ENCODE measurements around the gene FGG. TPM values are rescaled to one million over a fixed set of nuclear protein-coding genes. Genes with fewer than 3 reads are reported as not detected.
A peak's percentile ranks its signal among the peaks of the same experiment; 100 is the strongest.

The FGG gene
- total and polyA plus RNA-seq, 2 of the 13 experiments (the other 11 are each of a cell fraction or from before 2014, with no cell fraction given) = 1,037 to 2,423 TPM

- no peak; the same call in 1 of the 2 replicates for TF ChIP-seq STAG1 (CRISPR knock-in tag; IDR thresholded peaks at IDR 0.05)
- TF ChIP-seq ZBTB25 (CRISPR knock-in tag; IDR thresholded peaks at IDR 0.05) = peak; percentile 26; the same call in 1 of the 2 replicates
- TF ChIP-seq AGO1 (IDR thresholded peaks at IDR 0.05; ENCODE audit: low read depth, low read length, poor library complexity, severe bottlenecking) = no peak
- TF ChIP-seq REL (CRISPR knock-in tag; conservative IDR thresholded peaks at IDR 0.05) = no peak
- peak; percentile 97 for TF ChIP-seq ZNF503 (CRISPR knock-in tag; IDR thresholded peaks at IDR 0.05)
- no peak for TF ChIP-seq ZNF788 (CRISPR knock-in tag; IDR thresholded peaks at IDR 0.05; ENCODE audit: borderline replicate concordance)
- peak; percentile 88 for TF ChIP-seq ZSCAN29 (CRISPR knock-in tag; conservative IDR thresholded peaks at IDR 0.05)
- TF ChIP-seq ZNF678 (CRISPR knock-in tag; IDR thresholded peaks at IDR 0.05) = no peak
- TF ChIP-seq ZNF264 (CRISPR knock-in tag; IDR thresholded peaks at IDR 0.05) = peak; percentile 72
- TF ChIP-seq GTF2F1 (IDR thresholded peaks at IDR 0.05; ENCODE audit: low read length) = no peak
- no peak for TF ChIP-seq PCBP2 (optimal IDR thresholded peaks at IDR 0.05; ENCODE audit: low read depth, low read length, poor library complexity, severe bottlenecking)
- no peak for TF ChIP-seq ZNF510 (CRISPR knock-in tag; IDR thresholded peaks at IDR 0.05; ENCODE audit: low read depth)
- TF ChIP-seq, protein P1, sequence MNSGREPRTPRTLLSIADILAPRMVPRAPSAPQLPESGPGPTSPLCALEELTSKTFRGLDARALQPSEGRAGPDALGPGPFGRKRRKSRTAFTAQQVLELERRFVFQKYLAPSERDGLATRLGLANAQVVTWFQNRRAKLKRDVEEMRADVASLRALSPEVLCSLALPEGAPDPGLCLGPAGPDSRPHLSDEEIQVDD (CRISPR knock-in tag; IDR thresholded peaks at IDR 0.05; ENCODE audit: borderline replicate concordance) = no peak
- TF ChIP-seq, protein P2, sequence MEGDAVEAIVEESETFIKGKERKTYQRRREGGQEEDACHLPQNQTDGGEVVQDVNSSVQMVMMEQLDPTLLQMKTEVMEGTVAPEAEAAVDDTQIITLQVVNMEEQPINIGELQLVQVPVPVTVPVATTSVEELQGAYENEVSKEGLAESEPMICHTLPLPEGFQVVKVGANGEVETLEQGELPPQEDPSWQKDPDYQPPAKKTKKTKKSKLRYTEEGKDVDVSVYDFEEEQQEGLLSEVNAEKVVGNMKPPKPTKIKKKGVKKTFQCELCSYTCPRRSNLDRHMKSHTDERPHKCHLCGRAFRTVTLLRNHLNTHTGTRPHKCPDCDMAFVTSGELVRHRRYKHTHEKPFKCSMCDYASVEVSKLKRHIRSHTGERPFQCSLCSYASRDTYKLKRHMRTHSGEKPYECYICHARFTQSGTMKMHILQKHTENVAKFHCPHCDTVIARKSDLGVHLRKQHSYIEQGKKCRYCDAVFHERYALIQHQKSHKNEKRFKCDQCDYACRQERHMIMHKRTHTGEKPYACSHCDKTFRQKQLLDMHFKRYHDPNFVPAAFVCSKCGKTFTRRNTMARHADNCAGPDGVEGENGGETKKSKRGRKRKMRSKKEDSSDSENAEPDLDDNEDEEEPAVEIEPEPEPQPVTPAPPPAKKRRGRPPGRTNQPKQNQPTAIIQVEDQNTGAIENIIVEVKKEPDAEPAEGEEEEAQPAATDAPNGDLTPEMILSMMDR (CRISPR knock-in tag; IDR thresholded peaks at IDR 0.05) = no peak
- no peak for TF ChIP-seq ZNF441 (CRISPR knock-in tag; IDR thresholded peaks at IDR 0.05; ENCODE audit: borderline replicate concordance)
- TF ChIP-seq ZNF572 (CRISPR knock-in tag; IDR thresholded peaks at IDR 0.05) = no peak
- TF ChIP-seq ZBTB43 (CRISPR knock-in tag; conservative IDR thresholded peaks at IDR 0.05) = peak; percentile 93
- peak in 1 of 2 experiments; percentile 49; a peak in 1 of 4 replicates for TF ChIP-seq HMGXB4 (CRISPR knock-in tag; IDR thresholded peaks at IDR 0.05; ENCODE audit: borderline replicate concordance in 1 of 2, low read depth in 1 of 2)
- no peak for TF ChIP-seq GATAD1 (CRISPR knock-in tag; IDR thresholded peaks at IDR 0.05)
These were observed 14.4 kb downstream of the FGG start (continued) for GRCh38 chr4:154597798-154598774.

Measured in HepG2 (cell line).